GM12874 (cell line): Measurements from ENCODE around the gene UROD.
A peak's percentile ranks its signal among the peaks of the same experiment; 100 is the strongest.

Source experiments
- TF ChIP-seq, protein P1 (sequence below): IDR thresholded peaks from 2 replicates; pipeline ENCODE4 v1.5.1; 2011; ENCODE audit warnings: low read depth, mild to moderate bottlenecking, control low read depth, low read length, moderate library complexity; ENCODE audit not compliant: insufficient read depth

UROD gene

GRCh38 chr1:45009956-45010854 lies 1.8 kb upstream of the UROD start:
- TF ChIP-seq, protein P1, sequence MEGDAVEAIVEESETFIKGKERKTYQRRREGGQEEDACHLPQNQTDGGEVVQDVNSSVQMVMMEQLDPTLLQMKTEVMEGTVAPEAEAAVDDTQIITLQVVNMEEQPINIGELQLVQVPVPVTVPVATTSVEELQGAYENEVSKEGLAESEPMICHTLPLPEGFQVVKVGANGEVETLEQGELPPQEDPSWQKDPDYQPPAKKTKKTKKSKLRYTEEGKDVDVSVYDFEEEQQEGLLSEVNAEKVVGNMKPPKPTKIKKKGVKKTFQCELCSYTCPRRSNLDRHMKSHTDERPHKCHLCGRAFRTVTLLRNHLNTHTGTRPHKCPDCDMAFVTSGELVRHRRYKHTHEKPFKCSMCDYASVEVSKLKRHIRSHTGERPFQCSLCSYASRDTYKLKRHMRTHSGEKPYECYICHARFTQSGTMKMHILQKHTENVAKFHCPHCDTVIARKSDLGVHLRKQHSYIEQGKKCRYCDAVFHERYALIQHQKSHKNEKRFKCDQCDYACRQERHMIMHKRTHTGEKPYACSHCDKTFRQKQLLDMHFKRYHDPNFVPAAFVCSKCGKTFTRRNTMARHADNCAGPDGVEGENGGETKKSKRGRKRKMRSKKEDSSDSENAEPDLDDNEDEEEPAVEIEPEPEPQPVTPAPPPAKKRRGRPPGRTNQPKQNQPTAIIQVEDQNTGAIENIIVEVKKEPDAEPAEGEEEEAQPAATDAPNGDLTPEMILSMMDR, result no peak

GRCh38 chr1:45010855-45011811 lies 921 bp upstream of the UROD start, which contains the start of gene HECTD3:
Gene HECTD3, minus strand, starts transcription at chr1:45011324. Its CDS starts 67 bp downstream, at chr1:45011257.
- TF ChIP-seq, protein P1, result no peak

DNA sequence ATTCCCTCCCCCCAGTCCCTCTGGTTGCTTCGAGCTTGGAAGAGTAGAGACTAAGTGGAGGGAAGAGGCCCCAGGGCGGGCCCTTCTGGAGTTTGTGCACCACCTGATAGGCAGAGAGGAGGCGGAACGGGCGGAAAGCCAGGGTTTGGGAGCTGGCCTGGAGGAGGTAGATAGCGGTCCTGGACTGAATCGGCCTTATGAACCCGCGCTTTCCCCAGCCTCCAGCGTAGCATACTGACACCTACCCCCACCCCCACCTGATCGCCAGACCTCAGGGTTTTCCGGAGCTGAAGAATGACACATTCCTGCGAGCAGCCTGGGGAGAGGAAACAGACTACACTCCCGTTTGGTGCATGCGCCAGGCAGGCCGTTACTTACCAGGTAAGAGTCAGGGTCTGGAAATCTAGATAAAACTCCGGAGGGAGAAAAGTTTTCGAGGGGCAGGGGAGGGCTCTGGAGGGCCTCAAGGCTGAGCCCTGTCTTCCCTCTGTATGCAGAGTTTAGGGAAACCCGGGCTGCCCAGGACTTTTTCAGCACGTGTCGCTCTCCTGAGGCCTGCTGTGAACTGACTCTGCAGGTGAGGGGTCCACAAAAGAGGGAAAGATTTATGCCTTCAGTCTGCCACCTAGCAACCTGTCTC lies 705 bp downstream of the UROD start:
- TF ChIP-seq, protein P1, result no peak

GRCh38 chr1:45013551-45014209 lies 1.6 kb downstream of the UROD start:
- TF ChIP-seq, protein P1, result no peak

- TF ChIP-seq, protein P1, result peak; percentile 87
Observed at GRCh38 chr1:45014321-45015028, 2.4 kb downstream of the UROD start.

DNA sequence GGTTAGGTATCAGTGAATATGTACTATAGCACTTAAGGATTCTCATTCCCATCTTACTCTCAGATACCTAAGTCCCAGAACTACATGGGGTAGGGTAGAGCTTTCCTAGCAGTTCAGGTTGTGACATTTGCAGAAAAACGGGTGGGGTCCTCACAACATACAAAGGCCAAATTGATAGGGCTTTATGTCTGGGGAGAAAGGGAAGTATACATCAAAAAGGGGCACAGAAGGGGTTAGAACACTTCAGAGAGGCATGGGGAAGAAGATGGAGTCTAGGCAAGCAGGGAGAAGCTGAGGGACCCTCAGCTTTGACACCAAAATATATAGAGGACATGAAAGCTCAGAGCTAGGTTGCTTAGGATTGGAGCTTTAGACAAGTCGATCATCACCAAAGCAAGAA lies 3.6 kb downstream of the UROD start:
- TF ChIP-seq, protein P1, result no peak
